CD4-positive, alpha-beta T cell treated with Interleukin-4 for 4 hours (primary cell): ENCODE data around the gene BTBD9.

ENCODE experiments used
- DNase-seq: peaks from one replicate; pipeline ENCODE4 v3.0.0-alpha.2; 2020

BTBD9 gene

GRCh38 chr6:38272222-38272621 is 367.5 kb downstream of the BTBD9 start:
- DNase-seq: no peak

- no peak for DNase-seq
These were observed 368.6 kb downstream of the BTBD9 start for GRCh38 chr6:38271081-38271480.

GRCh38 chr6:38270367-38270766 is 369.4 kb downstream of the BTBD9 start:
- no peak for DNase-seq

- no peak for DNase-seq
These were observed 370.1 kb downstream of the BTBD9 start for GRCh38 chr6:38269461-38270172.

- no peak for DNase-seq
These were observed 371.4 kb downstream of the BTBD9 start for GRCh38 chr6:38268342-38268741.

GRCh38 chr6:38266921-38267354 is 372.8 kb downstream of the BTBD9 start:
- DNase-seq: no peak

- DNase-seq: no peak
These were observed 375.1 kb downstream of the BTBD9 start for GRCh38 chr6:38264605-38265004.

GRCh38 chr6:38262609-38263008 is 377.1 kb downstream of the BTBD9 start:
- DNase-seq: no peak

GRCh38 chr6:38262026-38262425 is 377.7 kb downstream of the BTBD9 start:
- no peak for DNase-seq

GRCh38 chr6:38261626-38262025 is 378.1 kb downstream of the BTBD9 start:
- no peak for DNase-seq

- no peak for DNase-seq
These were observed 380.0 kb downstream of the BTBD9 start for GRCh38 chr6:38259736-38260135.

GRCh38 chr6:38248500-38249234 is 391.1 kb downstream of the BTBD9 start:
- no peak for DNase-seq

- DNase-seq: no peak
These were observed 394.4 kb downstream of the BTBD9 start for GRCh38 chr6:38245295-38245694.

GRCh38 chr6:38244869-38245268 is 394.9 kb downstream of the BTBD9 start:
- DNase-seq: no peak

GRCh38 chr6:38241200-38241871 is 398.4 kb downstream of the BTBD9 start:
- DNase-seq: no peak

- no peak for DNase-seq
These were observed 399.8 kb downstream of the BTBD9 start for GRCh38 chr6:38239719-38240451.

GRCh38 chr6:38236631-38237030 is 403.1 kb downstream of the BTBD9 start:
- no peak for DNase-seq

GRCh38 chr6:38234934-38235682 is 404.6 kb downstream of the BTBD9 start:
- no peak for DNase-seq

- DNase-seq: no peak
These were observed 405.6 kb downstream of the BTBD9 start for GRCh38 chr6:38234141-38234540.

GRCh38 chr6:38233161-38233791 is 406.5 kb downstream of the BTBD9 start:
- DNase-seq: no peak

- DNase-seq: no peak
These were observed 414.0 kb downstream of the BTBD9 start for GRCh38 chr6:38225766-38226165.

- DNase-seq: no peak
These were observed 418.5 kb downstream of the BTBD9 start for GRCh38 chr6:38221251-38221650.
